OCI-LY1 (cell line): ENCODE measurements around the gene TNFRSF6B.

Experiments
- H2AFZ ChIP-seq: fragments of 200-600 bp; sonication (generic), shearing (Covaris generic); 2 replicates; pipeline ENCODE4 v1.6.0; 2014; ENCODE audit warnings: antibody characterized with exemption, mild to moderate bottlenecking, low read length
- H3F3A ChIP-seq: fragments of 200-600 bp; sonication (generic), shearing (Covaris generic); 2 replicates; pipeline ENCODE4 v1.6.0; 2014; ENCODE audit warnings: mild to moderate bottlenecking, antibody characterized with exemption, low read length, moderate library complexity; ENCODE audit not compliant: insufficient read depth
- H3K27ac ChIP-seq: fragments of 200-600 bp; sonication (generic); 2 replicates; pipeline ENCODE4 v1.5.1; 2014; ENCODE audit warnings: low read length, mixed run types, mild to moderate bottlenecking, low read depth; ENCODE audit not compliant: poor library complexity, severe bottlenecking
- H3K27me3 ChIP-seq: fragments of 200-600 bp; sonication (generic); 2 replicates; pipeline ENCODE4 v1.6.0; 2014; ENCODE audit warnings: antibody characterized with exemption, mild to moderate bottlenecking, low read length, moderate library complexity; ENCODE audit not compliant: insufficient read depth
- H3K36me3 ChIP-seq: fragments of 200-600 bp; sonication (generic); 2 replicates; pipeline ENCODE4 v1.6.1; 2014; ENCODE audit warnings: mild to moderate bottlenecking, antibody characterized with exemption, low read length, moderate library complexity, mixed read lengths; ENCODE audit not compliant: insufficient read depth
- H3K4me1 ChIP-seq: fragments of 200-600 bp; sonication (generic); 2 replicates; pipeline ENCODE4 v1.5.1; 2014; ENCODE audit warnings: mild to moderate bottlenecking, low read length, moderate library complexity; ENCODE audit not compliant: insufficient read depth, severe bottlenecking
- H3K4me2 ChIP-seq: fragments of 200-600 bp; sonication (generic), shearing (Covaris generic); 2 replicates; pipeline ENCODE4 v1.6.1; 2014; ENCODE audit warnings: low read length
- H3K4me3 ChIP-seq: fragments of 200-600 bp; sonication (generic); 2 replicates; pipeline ENCODE4 v1.5.1; 2014; ENCODE audit warnings: low read length, low read depth, mild to moderate bottlenecking, mixed read lengths; ENCODE audit not compliant: poor library complexity, severe bottlenecking
- H3K79me2 ChIP-seq: fragments of 200-600 bp; shearing (Covaris generic); 2 replicates; pipeline ENCODE4 v1.6.1; 2016; ENCODE audit warnings: mixed run types, low read length, mixed read lengths; ENCODE audit not compliant: insufficient read depth
- H3K9ac ChIP-seq: fragments of 200-600 bp; sonication (generic), shearing (Covaris generic); 2 replicates; pipeline ENCODE4 v1.6.1; 2014; ENCODE audit warnings: mild to moderate bottlenecking, low read length, mixed read lengths
- H3K9me2 ChIP-seq: fragments of 200-600 bp; sonication (generic), shearing (Covaris generic); 2 replicates; pipeline ENCODE4 v1.6.1; 2014; ENCODE audit warnings: low read depth, mild to moderate bottlenecking, low read length, mixed read lengths
- H3K9me3 ChIP-seq: fragments of 200-600 bp; shearing (Covaris generic); 2 replicates; pipeline ENCODE4 v1.6.1; 2014; ENCODE audit warnings: low read length, mixed read lengths
- H4K20me1 ChIP-seq: fragments of 200-600 bp; sonication (generic), shearing (Covaris generic); 2 replicates; pipeline ENCODE4 v1.6.0; 2016; ENCODE audit warnings: mild to moderate bottlenecking, low read length; ENCODE audit not compliant: insufficient read depth
- EZH2 ChIP-seq: fragments of 200-600 bp; sonication (generic), shearing (Covaris generic); IDR thresholded peaks from 2 replicates; pipeline ENCODE4 v1.8.0; 2017; ENCODE audit warnings: borderline replicate concordance, mixed run types, mild to moderate bottlenecking, antibody characterized with exemption, low read length, moderate library complexity, mixed read lengths
- TF ChIP-seq, protein P1 (sequence below): fragments of 200-600 bp; sonication (generic), shearing (Covaris generic); IDR thresholded peaks from 2 replicates; pipeline ENCODE4 v1.5.1; 2017; ENCODE audit warnings: mild to moderate bottlenecking, antibody characterized with exemption, low read length, moderate library complexity, mixed read lengths

TNFRSF6B gene

GRCh38 chr20:63651942-63652191, 44.6 kb upstream of the TNFRSF6B start:
- H3K27ac ChIP-seq = no peak overlapping the region
- H3K4me1 ChIP-seq = peaks cover 19% of the 10 kb centered on the region
- no peak for TF ChIP-seq EZH2
- TF ChIP-seq, protein P1, sequence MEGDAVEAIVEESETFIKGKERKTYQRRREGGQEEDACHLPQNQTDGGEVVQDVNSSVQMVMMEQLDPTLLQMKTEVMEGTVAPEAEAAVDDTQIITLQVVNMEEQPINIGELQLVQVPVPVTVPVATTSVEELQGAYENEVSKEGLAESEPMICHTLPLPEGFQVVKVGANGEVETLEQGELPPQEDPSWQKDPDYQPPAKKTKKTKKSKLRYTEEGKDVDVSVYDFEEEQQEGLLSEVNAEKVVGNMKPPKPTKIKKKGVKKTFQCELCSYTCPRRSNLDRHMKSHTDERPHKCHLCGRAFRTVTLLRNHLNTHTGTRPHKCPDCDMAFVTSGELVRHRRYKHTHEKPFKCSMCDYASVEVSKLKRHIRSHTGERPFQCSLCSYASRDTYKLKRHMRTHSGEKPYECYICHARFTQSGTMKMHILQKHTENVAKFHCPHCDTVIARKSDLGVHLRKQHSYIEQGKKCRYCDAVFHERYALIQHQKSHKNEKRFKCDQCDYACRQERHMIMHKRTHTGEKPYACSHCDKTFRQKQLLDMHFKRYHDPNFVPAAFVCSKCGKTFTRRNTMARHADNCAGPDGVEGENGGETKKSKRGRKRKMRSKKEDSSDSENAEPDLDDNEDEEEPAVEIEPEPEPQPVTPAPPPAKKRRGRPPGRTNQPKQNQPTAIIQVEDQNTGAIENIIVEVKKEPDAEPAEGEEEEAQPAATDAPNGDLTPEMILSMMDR = no peak
- peaks cover 6% of the 10 kb centered on the region; the same call in 1 of the 2 replicates for H3K27me3 ChIP-seq
- H3K4me2 ChIP-seq = no peak overlapping the region; the same call in 1 of the 2 replicates
- no peaks in the 10 kb centered on the region for H3K9me3 ChIP-seq
- no peaks in the 10 kb centered on the region for H3K9me2 ChIP-seq
- H3K4me3 ChIP-seq = no peak overlapping the region
- H3K36me3 ChIP-seq = no peaks in the 10 kb centered on the region
- no peaks in the 10 kb centered on the region for H3F3A ChIP-seq
- no peak overlapping the region for H2AFZ ChIP-seq
- no peak overlapping the region for H3K9ac ChIP-seq
- no peaks in the 10 kb centered on the region for H4K20me1 ChIP-seq
- H3K79me2 ChIP-seq = no peaks in the 10 kb centered on the region

DNA sequence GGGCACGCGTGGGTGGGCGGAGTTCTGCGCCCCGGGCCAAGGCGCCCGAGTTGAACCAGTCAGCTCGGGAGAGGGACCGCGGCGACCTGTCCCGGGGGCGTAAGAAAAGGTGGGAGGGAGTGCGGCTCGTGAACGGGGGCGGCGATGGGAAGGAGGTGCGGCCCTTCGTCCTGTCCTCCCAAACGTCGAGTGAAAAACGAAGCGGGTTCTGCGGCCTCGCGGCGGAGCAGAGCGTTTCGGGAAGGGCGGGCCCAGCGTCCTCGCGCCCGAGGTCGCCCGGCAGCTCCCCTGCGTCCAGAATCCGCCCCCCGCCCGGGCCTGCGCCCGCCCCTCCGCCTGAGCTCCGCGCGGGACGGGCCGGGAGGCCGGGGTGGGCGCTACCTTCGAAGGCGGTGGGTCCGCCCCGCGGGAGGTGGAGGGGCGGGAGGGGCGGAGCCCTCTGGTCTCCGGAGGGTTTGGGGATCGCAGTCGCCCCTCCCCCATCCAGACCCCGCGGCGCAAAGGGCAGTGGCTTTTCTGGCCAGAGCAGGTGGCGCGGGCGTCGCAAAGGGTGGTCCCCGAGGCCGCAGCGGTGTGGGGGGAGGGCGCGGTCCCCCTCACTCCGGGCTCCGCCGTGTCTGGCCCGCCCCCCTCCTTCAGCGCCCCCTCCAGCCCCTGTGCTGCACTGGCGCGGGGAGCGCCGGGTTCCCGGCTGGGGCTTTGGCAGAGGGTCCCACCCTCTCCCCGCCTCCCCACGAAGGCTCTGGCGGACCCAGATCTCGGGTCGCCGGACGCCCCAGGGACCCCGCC, 44.1 kb upstream of the TNFRSF6B start:
- peak overlapping the region; percentile 89 for H3K4me2 ChIP-seq
- no peak overlapping the region for H2AFZ ChIP-seq
- H3K79me2 ChIP-seq = no peaks in the 10 kb centered on the region
- no peaks in the 10 kb centered on the region for H4K20me1 ChIP-seq
- H3K36me3 ChIP-seq = no peaks in the 10 kb centered on the region
- no peaks in the 10 kb centered on the region for H3F3A ChIP-seq
- H3K9me2 ChIP-seq = no peaks in the 10 kb centered on the region
- H3K27ac ChIP-seq = no peak overlapping the region
- H3K4me3 ChIP-seq = peak overlapping the region; percentile 66
- peaks cover 22% of the 10 kb centered on the region for H3K4me1 ChIP-seq
- H3K9me3 ChIP-seq = no peaks in the 10 kb centered on the region
- H3K27me3 ChIP-seq = peaks cover 6% of the 10 kb centered on the region; the same call in 1 of the 2 replicates
- H3K9ac ChIP-seq = no peak overlapping the region
- no peak for TF ChIP-seq EZH2
- TF ChIP-seq, protein P1 = no peak

DNA sequence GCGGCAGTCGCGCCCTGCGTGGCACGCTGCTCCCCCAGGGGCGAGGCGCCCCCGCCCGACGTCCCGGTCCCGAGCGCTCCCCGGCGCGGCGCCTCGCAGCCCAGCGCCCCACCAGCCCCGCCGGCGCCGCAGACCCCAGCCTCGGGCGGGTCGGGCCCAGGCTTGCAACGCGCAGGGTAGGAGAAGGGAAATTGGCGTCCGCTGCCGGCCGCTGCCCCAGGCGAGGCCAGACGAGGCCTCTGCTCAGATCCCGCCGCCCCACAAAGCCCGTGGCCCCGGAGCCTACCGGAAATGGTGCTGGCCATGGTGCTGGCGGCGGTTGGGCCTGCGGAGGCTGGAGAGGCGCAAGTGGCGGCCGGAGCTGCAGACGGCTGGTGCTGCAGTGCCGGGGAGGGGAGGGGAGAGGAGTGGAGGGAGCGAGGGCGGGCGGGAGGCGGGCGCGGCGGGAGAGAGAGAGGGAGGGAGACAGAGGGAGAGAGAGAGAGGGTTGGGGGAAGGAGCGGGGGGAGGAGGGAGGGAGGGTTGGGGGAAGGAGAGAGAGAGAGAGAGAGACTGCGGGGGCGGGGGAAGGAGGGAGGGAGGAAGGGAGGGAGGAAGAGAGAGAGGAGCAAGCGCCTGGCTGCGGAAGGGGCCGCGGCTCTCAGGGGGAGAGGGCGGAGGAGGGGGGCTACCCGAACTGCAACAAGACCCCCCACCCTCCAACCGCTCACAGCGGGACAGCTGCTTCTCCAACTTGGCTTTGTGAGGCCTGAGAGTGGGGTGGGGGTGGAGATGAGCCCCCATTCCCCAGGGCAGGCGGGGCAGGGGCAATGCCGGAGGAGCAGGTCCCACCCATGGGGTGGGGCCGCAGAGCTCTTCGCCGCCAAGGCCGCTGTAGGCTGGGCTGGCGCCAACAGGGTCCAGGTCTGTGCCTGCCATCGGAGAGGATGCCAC, 43.1 kb upstream of the TNFRSF6B start, which contains the start of gene STMN3:
Gene STMN3 (minus strand): TSS at position 384 of the 933 bp plus-strand sequence. CDS start 79 bp downstream, at position 305.
- no peaks in the 10 kb centered on the region for H4K20me1 ChIP-seq
- H3F3A ChIP-seq = no peaks in the 10 kb centered on the region
- H3K4me2 ChIP-seq = peak within 1 kb of the TSS; percentile 89
- no peak within 1 kb of the TSS for H3K27ac ChIP-seq
- H3K9me3 ChIP-seq = no peaks in the 10 kb centered on the region
- TF ChIP-seq EZH2 = no peak
- TF ChIP-seq, protein P1 = no peak
- H3K4me1 ChIP-seq = peaks cover 29% of the 10 kb centered on the region
- H3K79me2 ChIP-seq = no peaks in the 10 kb centered on the region
- no peaks in the 10 kb centered on the region for H3K36me3 ChIP-seq
- no peak within 1 kb of the TSS for H2AFZ ChIP-seq
- no peaks in the 10 kb centered on the region for H3K9me2 ChIP-seq
- H3K27me3 ChIP-seq = peaks cover 6% of the 10 kb centered on the region; the same call in 1 of the 2 replicates
- H3K4me3 ChIP-seq = peak within 1 kb of the TSS; percentile 66
- H3K9ac ChIP-seq = peak within 1 kb of the TSS; percentile 50; the same call in 1 of the 2 replicates
